GM20000 (cell line): Measurements from ENCODE around the gene BPGM.
A peak's percentile ranks its signal among the peaks of the same experiment; 100 is the strongest.
"Not testable (repeated sequence)": the region's sequence is repeated elsewhere in the genome, so short reads cannot be mapped to it uniquely, and the experiment has no call there.

Source experiments
- DNase-seq: peaks from one replicate; pipeline ENCODE4 v3.0.0; 2012; ENCODE audit warnings: low spot score
- TF ChIP-seq, protein P1 (sequence below): IDR thresholded peaks from 2 replicates; pipeline ENCODE4 v1.5.1; 2012; ENCODE audit warnings: mild to moderate bottlenecking, control low read depth; ENCODE audit errors: extremely low read depth, missing control alignments

Gene BPGM

GRCh38 chr7:134685250-134685649, 38.6 kb downstream of the BPGM start:
- TF ChIP-seq, protein P1, sequence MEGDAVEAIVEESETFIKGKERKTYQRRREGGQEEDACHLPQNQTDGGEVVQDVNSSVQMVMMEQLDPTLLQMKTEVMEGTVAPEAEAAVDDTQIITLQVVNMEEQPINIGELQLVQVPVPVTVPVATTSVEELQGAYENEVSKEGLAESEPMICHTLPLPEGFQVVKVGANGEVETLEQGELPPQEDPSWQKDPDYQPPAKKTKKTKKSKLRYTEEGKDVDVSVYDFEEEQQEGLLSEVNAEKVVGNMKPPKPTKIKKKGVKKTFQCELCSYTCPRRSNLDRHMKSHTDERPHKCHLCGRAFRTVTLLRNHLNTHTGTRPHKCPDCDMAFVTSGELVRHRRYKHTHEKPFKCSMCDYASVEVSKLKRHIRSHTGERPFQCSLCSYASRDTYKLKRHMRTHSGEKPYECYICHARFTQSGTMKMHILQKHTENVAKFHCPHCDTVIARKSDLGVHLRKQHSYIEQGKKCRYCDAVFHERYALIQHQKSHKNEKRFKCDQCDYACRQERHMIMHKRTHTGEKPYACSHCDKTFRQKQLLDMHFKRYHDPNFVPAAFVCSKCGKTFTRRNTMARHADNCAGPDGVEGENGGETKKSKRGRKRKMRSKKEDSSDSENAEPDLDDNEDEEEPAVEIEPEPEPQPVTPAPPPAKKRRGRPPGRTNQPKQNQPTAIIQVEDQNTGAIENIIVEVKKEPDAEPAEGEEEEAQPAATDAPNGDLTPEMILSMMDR: no peak
- no peak for DNase-seq

GRCh38 chr7:134686786-134687185, 40.1 kb downstream of the BPGM start:
- TF ChIP-seq, protein P1: no peak
- no peak for DNase-seq

- not testable (repeated sequence) for DNase-seq
Measured at GRCh38 chr7:134689550-134689949, 42.9 kb downstream of the BPGM start.

DNA sequence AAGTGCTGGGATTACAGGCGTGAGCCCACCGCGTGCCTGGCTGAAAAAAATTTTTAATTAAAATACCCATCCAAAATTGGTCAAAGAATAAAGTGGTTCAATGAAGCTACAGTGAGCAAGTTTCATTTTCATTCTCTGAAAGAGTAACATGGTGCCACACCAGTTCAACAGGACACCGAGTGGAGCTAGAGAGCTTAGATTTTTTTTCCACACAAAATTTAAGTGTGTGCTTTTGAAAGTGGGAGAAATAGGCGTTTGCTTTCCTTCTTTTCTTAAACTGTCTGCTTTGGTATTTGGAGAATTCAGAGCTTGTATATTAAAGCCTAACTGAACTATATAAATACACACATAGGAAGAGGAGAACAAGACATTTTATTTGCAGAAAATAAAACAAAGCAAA, 43.4 kb downstream of the BPGM start:
- TF ChIP-seq, protein P1: no peak
- peak; percentile 25 for DNase-seq

DNA sequence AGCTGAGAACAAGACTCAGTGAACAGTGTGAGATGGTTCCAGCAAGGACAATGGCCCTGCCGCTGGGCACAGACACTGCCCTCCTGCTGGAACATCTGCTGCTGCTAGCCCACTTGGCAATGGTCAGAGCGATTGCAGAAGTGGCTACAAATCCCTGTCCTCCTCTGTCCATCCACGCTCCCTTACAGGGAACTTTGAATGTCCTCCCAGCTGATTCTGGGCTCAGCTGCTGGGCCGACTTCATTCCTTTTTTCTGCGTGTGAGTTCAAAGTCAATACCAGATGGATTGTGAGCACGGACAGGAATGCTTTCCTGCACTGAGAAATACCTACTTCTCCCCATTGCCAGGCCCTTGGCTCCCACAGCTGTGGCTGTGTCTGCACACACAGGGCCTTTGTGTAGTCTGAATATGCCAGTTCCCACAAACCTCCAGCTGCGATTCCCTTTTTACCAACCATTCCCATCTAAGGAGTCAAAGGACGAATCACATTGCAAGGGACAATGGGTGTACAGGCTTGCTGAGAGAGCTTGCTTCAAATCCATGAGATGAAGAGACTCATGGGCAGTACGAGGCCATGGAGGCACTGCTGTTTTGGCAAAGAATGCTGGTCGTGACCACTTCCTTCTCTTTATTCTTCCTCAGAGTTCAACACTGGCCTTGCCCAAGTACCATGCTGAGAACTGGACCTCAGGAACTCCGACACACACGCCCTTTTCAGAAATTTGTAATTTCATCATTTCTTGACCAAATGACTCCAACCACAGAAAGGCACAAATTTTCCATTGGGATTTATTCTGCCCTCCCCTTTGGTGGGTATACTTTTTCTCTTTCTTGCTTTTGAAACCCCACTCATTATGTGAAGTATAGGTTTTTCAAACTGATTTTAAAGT, 44.2 kb downstream of the BPGM start:
- TF ChIP-seq, protein P1: no peak
- DNase-seq: no peak

DNA sequence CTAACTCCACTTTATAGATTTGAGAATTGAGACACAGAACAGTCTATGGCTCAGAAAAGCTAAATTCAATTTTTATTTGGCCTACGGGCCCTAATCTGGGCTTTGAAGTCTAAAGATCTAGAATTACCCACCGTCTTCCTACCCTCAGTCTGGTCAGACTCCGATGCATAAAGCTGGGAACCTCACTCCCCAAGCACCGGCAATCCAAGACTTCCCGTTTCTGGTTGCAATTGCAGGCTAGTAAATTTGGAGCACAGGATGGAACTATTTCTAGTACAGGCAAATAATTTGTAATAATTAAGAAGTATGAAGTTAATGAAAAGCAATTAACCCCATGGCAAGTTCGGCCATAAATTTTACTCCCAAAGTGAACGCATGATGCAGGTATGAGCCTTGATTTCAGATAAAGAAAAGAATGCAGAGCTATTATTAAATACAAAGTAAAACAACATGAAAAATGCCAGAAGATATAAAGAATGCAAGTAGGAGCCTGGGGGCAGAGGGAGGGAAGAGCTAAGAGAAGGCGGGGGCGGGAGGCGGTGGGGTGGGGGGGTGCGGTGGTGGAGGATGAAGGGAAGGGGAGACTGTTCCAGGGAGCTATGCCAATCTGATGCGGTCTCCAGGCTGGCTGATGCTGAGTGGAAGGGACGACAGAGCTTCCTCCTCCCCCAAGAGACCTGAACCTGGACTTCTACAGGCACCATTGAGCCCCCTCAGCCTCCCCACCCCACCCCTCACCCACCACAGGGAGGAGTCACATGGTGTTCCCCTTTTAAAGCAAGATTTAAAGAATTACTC, 45.1 kb downstream of the BPGM start:
- TF ChIP-seq, protein P1: no peak

DNA sequence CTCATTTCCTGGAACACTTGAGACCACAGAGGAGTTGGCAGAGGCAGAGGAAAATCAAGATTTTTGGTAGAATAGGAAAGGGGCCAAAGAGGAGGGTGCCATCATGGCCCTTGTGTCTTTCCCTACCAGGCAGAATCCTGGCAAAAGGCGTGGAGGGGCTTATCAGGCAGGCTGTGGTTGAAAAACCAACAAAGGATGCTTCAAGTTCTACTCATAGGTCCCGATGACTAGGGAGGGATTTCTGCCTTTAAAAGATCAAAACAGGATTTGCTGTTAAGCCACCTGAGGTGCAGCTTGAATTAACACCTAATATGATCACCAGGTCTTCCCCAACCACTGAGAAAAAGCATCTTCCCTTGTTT, 45.7 kb downstream of the BPGM start:
- TF ChIP-seq, protein P1: no peak
- DNase-seq: no peak

More for the DNA sequence above, 45.1 kb downstream of the BPGM start:
- no peak for DNase-seq
